NCI-H1092 (cell line): Measurements from ENCODE around the gene GNGT1.

Source experiments
- DNase-seq: peaks from one replicate; lab custom pipeline; 2025; lab: John Stamatoyannopoulos, UW

Gene GNGT1

GRCh38 chr7:93906267-93906666, at the start of gene GNGT1:
Gene GNGT1, plus strand, starts transcription at chr7:93906567. Its CDS starts 180 bp downstream, at chr7:93906747.
- DNase-seq = no peak

GRCh38 chr7:93858857-93859256, 47.5 kb upstream of the GNGT1 start:
- no peak for DNase-seq

GRCh38 chr7:93860261-93860660, 46.1 kb upstream of the GNGT1 start:
- no peak for DNase-seq

- no peak for DNase-seq
These were observed 44.9 kb upstream of the GNGT1 start for GRCh38 chr7:93861325-93861949.

- no peak for DNase-seq
These were observed 43.7 kb upstream of the GNGT1 start for GRCh38 chr7:93862651-93863050.

- no peak for DNase-seq
These were observed 39.5 kb upstream of the GNGT1 start for GRCh38 chr7:93866886-93867285.

GRCh38 chr7:93873998-93874574, 32.3 kb upstream of the GNGT1 start:
- DNase-seq = no peak

- no peak for DNase-seq
These were observed 28.6 kb upstream of the GNGT1 start for GRCh38 chr7:93877742-93878141.

GRCh38 chr7:93879356-93879755, 27.0 kb upstream of the GNGT1 start:
- DNase-seq = no peak

GRCh38 chr7:93882468-93882867, 23.9 kb upstream of the GNGT1 start:
- DNase-seq = no peak

- DNase-seq = no peak
These were observed 23.1 kb upstream of the GNGT1 start for GRCh38 chr7:93883078-93883916.

GRCh38 chr7:93883917-93884345, 22.4 kb upstream of the GNGT1 start:
- no peak for DNase-seq

GRCh38 chr7:93884541-93884940, 21.8 kb upstream of the GNGT1 start:
- no peak for DNase-seq

- DNase-seq = no peak
These were observed 17.1 kb upstream of the GNGT1 start for GRCh38 chr7:93889261-93889660.

- DNase-seq = no peak
These were observed 16.3 kb upstream of the GNGT1 start for GRCh38 chr7:93890041-93890463.

- no peak for DNase-seq
These were observed 15.8 kb upstream of the GNGT1 start, which contains the start of gene TFPI2 for GRCh38 chr7:93890464-93891068. Gene TFPI2, minus strand, starts transcription at chr7:93890753. Its CDS starts 75 bp downstream, at chr7:93890678.

GRCh38 chr7:93894426-93894825, 11.9 kb upstream of the GNGT1 start:
- no peak for DNase-seq

GRCh38 chr7:93894966-93895640, 11.3 kb upstream of the GNGT1 start:
- no peak for DNase-seq

GRCh38 chr7:93895859-93896600, 10.3 kb upstream of the GNGT1 start:
- no peak for DNase-seq

GRCh38 chr7:93897680-93898079, 8.7 kb upstream of the GNGT1 start:
- no peak for DNase-seq

GRCh38 chr7:93902777-93903423, 3.5 kb upstream of the GNGT1 start:
- no peak for DNase-seq
